ENCODE measurements around the gene SLC35A3. TPM values are rescaled to one million over a fixed set of nuclear protein-coding genes. Genes with fewer than 3 reads are reported as not detected.
"Not testable (repeated sequence)": the region's sequence is repeated elsewhere in the genome, so short reads cannot be mapped to it uniquely, and the experiment has no call there.

Gene SLC35A3
- total and polyA plus RNA-seq, 2 donors = 13.7 to 68.7 TPM

DNA sequence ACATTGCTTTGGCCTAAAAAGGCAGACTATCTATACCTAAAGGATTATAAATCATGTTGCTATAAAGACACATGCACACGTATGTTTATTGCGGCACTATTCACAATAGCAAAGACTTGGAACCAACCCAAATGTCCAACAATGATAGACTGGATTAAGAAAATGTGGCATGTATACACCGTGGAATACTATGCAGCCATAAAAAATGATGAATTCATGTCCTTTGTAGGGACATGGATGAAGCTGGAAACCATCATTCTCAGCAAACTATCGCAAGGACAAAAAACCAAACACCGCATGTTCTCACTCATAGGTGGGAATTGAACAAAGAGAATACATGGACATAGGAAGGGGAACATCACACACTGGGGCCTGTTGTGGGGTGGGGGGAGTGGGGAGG lies 9.5 kb upstream of the SLC35A3 start:
- H3K36me3 ChIP-seq (ENCODE audit: insufficient read depth); H3K27ac ChIP-seq (ENCODE audit: low read depth); H3K4me1 ChIP-seq (ENCODE audit: insufficient read depth); DNase-seq (ENCODE audit: extremely low spot score); H3K4me3 ChIP-seq (ENCODE audit: low read depth, low read length): not testable (repeated sequence)
- 93% methylated on average over 5 of the region's 5 CpGs for WGBS

GRCh38 chr1:99963041-99963795 lies 6.6 kb upstream of the SLC35A3 start:
- no peaks in the 10 kb centered on the region for H3K4me1 ChIP-seq (ENCODE audit: insufficient read depth)
- H3K4me3 ChIP-seq (ENCODE audit: low read depth, low read length) = no peak overlapping the region
- no peak for DNase-seq (ENCODE audit: extremely low spot score)
- H3K36me3 ChIP-seq (ENCODE audit: insufficient read depth) = no peaks in the 10 kb centered on the region
- no peak overlapping the region for H3K27ac ChIP-seq (ENCODE audit: low read depth)

- H3K36me3 ChIP-seq (ENCODE audit: insufficient read depth) = no peaks in the 10 kb centered on the region
- no peaks in the 10 kb centered on the region for H3K4me1 ChIP-seq (ENCODE audit: insufficient read depth)
- DNase-seq (ENCODE audit: extremely low spot score) = no peak
- H3K4me3 ChIP-seq (ENCODE audit: low read depth, low read length) = no peak overlapping the region
- 70% methylated on average over 3 of the region's 3 CpGs for WGBS
- H3K27ac ChIP-seq (ENCODE audit: low read depth) = no peak overlapping the region
Measured at GRCh38 chr1:99964806-99965205, 5.0 kb upstream of the SLC35A3 start.

DNA sequence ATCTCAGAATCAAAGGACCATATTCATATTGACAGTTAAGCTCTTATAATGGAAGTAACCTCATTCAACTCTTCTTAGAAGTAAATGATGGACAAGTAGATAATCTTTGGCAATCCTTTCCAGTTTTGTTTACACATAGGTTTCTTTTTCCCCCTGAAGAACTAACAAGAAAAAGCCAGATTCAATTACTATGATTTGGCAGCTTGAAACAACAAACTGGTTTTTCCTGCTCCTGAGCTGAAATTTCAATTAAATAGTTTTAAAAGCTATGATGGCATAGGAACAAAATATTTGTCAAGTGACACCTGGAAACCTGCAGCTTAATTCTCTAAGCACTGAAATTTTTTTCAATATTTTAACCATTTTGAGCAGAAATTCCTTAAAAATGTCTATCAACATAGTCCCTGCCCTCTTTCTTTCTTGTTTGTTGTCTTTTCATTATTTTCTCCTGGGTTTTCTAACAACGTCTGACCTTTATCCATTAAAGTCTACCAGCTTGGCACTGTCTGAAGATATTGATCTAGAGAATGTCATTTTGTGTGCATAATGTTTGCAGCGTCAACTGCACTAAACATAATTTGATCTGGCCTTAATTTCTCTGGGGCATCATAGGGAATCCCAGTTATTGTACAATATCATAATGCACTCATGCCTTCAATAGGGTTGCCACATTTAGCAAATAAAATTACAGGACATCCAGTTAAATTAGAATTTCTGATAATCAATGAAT lies 4.0 kb upstream of the SLC35A3 start:
- Histone ChIP-seq H3K4me1 (ENCODE audit: insufficient read depth) (no peaks in the 10 kb centered on the region), H3K27ac (ENCODE audit: low read depth) (no peak overlapping the region), H3K4me3 (ENCODE audit: low read depth, low read length) (no peak overlapping the region), H3K36me3 (ENCODE audit: insufficient read depth) (no peaks in the 10 kb centered on the region)
- WGBS = 69% methylated on average over 2 of the region's 2 CpGs
- no peak for DNase-seq (ENCODE audit: extremely low spot score)

DNA sequence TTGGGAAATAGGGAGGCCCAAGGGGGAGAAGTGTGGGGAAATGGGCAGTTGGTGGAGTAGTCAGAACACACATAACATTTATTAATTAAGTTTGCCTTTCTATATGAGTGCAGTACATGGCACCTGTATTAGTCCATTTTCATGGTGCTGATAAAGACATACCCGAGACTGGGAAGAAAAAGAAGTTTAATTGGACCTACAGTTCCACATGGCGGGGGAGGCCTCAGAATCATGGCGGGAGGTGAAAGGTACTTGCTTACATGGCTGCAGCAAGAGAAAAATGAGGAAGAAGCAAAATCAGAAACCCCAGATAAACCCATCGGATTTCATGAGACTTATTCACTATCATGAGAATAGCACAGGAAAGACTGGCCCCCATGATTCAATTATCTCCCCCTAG lies 1.6 kb upstream of the SLC35A3 start:
- H3K36me3 ChIP-seq (ENCODE audit: insufficient read depth) = no peaks in the 10 kb centered on the region
- H3K4me3 ChIP-seq (ENCODE audit: low read depth, low read length) = no peak overlapping the region
- no peak overlapping the region for H3K27ac ChIP-seq (ENCODE audit: low read depth)
- WGBS = 96% methylated on average over 4 of the region's 4 CpGs
- no peak for DNase-seq (ENCODE audit: extremely low spot score)
- no peaks in the 10 kb centered on the region for H3K4me1 ChIP-seq (ENCODE audit: insufficient read depth)

DNA sequence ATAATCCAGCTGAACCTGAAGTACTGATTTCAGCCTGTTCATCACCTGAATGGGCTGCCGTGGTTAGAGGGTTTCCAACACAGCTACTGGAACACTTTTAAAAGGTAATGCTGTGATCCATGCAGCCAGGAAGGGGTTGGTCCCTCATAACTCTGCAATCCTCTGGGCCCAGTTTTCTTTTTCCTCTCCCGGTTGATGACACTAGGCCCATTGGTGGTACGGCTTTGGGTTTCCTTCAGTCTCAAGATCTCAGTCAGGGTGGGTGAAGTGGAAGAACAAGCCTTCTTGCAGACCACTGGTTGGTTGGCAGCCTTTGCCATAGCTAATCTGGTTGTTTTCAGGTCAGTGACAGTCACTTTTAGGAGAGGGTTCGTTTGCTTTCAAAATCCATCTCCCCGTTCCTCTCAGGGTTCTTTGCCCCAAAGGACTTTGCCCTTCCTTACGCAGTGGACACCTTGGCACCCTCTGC lies 502 bp upstream of the SLC35A3 start:
- DNase-seq (ENCODE audit: extremely low spot score) = no peak
- Histone ChIP-seq H3K4me1 (ENCODE audit: insufficient read depth) (no peaks in the 10 kb centered on the region), H3K27ac (ENCODE audit: low read depth) (peak overlapping the region; percentile 48), H3K36me3 (ENCODE audit: insufficient read depth) (no peaks in the 10 kb centered on the region), H3K4me3 (ENCODE audit: low read depth, low read length) (peak overlapping the region; percentile 88)
- WGBS = 19% methylated on average over 6 of the region's 6 CpGs

GRCh38 chr1:99970713-99971255 lies 988 bp downstream of the SLC35A3 start:
- H3K4me3 ChIP-seq (ENCODE audit: low read depth, low read length) = peak overlapping the region; percentile 88
- no peak for DNase-seq (ENCODE audit: extremely low spot score)
- H3K36me3 ChIP-seq (ENCODE audit: insufficient read depth) = no peaks in the 10 kb centered on the region
- H3K4me1 ChIP-seq (ENCODE audit: insufficient read depth) = no peaks in the 10 kb centered on the region
- no peak overlapping the region for H3K27ac ChIP-seq (ENCODE audit: low read depth)
- 49% methylated on average over 7 of the region's 7 CpGs for WGBS

DNA sequence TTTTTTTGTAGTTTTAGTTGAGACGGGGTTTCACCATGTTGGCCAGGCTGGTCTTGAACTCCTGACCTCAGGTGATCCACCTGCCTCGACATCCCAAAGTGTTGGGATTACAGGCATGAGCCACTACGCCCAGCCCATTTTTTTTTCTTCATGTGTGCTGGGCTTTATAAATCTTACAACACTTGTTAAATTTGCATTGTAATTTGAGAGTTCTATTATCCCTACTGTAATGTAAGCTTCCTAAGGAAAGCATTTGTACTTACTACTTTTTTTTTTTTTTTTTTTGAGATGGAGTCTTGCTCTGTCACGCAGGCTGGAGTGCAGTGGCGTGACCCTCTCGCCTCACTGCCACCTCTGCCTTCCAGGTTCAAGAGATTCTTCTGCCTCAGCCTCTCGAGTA lies 2.3 kb downstream of the SLC35A3 start:
- H3K36me3 ChIP-seq (ENCODE audit: insufficient read depth); H3K4me1 ChIP-seq (ENCODE audit: insufficient read depth); H3K27ac ChIP-seq (ENCODE audit: low read depth); H3K4me3 ChIP-seq (ENCODE audit: low read depth, low read length); DNase-seq (ENCODE audit: extremely low spot score): not testable (repeated sequence)
- WGBS = 93% methylated on average over 7 of the region's 7 CpGs

- DNase-seq (ENCODE audit: extremely low spot score) = no peak
- Histone ChIP-seq H3K27ac (ENCODE audit: low read depth) (no peak overlapping the region), H3K4me1 (ENCODE audit: insufficient read depth) (no peaks in the 10 kb centered on the region), H3K4me3 (ENCODE audit: low read depth, low read length) (no peak overlapping the region), H3K36me3 (ENCODE audit: insufficient read depth) (no peaks in the 10 kb centered on the region)
- 92% methylated on average over 3 of the region's 3 CpGs for WGBS
Measured at GRCh38 chr1:99975529-99975928, 5.7 kb downstream of the SLC35A3 start.

DNA sequence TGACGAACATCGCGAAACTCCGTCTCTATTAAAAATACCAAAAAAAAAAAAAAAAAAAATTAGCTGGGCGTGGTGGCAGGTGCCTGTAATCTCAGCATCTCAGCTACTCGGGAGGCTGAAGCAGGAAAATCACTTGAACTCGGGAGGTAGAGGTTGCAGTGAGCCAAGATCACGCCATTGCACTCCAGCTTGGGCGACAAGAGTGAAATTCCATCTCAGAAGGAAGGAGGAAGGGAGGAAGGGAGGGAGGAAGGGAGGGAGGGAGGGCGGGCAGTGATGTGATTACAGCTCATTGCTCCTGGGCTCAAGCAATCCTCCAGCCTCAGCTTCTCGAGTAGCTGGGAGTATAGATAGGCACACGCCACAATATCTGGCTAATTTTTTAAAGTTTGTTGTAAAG lies 7.5 kb downstream of the SLC35A3 start:
- not testable (repeated sequence) for H3K4me3 ChIP-seq (ENCODE audit: low read depth, low read length); H3K36me3 ChIP-seq (ENCODE audit: insufficient read depth); H3K4me1 ChIP-seq (ENCODE audit: insufficient read depth); DNase-seq (ENCODE audit: extremely low spot score); H3K27ac ChIP-seq (ENCODE audit: low read depth)
- WGBS = 87% methylated on average over 12 of the region's 12 CpGs

DNA sequence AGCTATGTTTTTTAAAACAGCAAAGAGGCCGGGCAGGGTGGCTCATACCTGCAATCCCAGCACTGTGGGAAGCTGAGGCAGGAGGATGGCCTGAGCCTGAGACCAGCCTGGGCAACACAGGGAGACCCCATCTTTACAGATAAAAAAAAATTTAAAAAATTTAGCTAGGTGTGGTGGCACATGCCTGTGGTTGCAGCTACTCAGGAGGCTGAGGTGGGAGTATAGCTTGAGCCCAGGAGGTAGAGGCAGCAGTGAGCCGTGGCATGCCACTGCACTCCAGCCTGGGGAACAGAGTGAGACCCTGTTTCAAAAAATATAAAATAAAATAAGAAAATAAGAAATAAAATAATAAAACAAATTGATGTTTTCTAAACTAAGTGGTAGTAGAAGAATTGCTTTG lies 8.4 kb downstream of the SLC35A3 start:
- no peak overlapping the region for H3K4me3 ChIP-seq (ENCODE audit: low read depth, low read length)
- no peak for DNase-seq (ENCODE audit: extremely low spot score)
- peaks cover 1% of the 10 kb centered on the region for H3K36me3 ChIP-seq (ENCODE audit: insufficient read depth)
- no peaks in the 10 kb centered on the region for H3K4me1 ChIP-seq (ENCODE audit: insufficient read depth)
- WGBS = 95% methylated on average over 2 of the region's 2 CpGs
- no peak overlapping the region for H3K27ac ChIP-seq (ENCODE audit: low read depth)

- Histone ChIP-seq H3K4me3 (ENCODE audit: low read depth, low read length) (no peak overlapping the region), H3K27ac (ENCODE audit: low read depth) (no peak overlapping the region), H3K4me1 (ENCODE audit: insufficient read depth) (no peaks in the 10 kb centered on the region), H3K36me3 (ENCODE audit: insufficient read depth) (peaks cover 1% of the 10 kb centered on the region)
- no peak for DNase-seq (ENCODE audit: extremely low spot score)
Measured at GRCh38 chr1:99979091-99979490, 9.3 kb downstream of the SLC35A3 start.

DNA sequence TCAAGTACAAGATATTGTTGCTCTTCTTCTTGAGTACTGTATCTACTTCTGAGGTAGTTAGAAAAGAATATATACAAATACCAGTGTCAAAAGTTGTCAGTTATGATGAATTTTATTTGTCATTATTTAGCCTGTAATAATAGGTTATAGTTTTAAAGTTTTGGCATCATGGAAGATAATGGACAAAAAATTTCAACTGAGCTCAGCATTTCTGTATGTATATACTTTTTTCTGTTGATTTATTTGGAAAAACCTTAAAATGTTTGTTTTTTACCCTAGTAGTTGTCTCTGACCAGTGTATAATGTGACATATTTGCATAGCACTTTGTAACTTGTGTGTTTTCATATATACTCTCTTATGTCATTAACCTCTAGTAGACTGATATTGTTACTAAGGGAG lies 11.1 kb downstream of the SLC35A3 start:
- no peak for DNase-seq (ENCODE audit: extremely low spot score)
- Histone ChIP-seq H3K36me3 (ENCODE audit: insufficient read depth) (peaks cover 1% of the 10 kb centered on the region), H3K4me1 (ENCODE audit: insufficient read depth) (no peaks in the 10 kb centered on the region), H3K27ac (ENCODE audit: low read depth) (no peak overlapping the region), H3K4me3 (ENCODE audit: low read depth, low read length) (no peak overlapping the region)

DNA sequence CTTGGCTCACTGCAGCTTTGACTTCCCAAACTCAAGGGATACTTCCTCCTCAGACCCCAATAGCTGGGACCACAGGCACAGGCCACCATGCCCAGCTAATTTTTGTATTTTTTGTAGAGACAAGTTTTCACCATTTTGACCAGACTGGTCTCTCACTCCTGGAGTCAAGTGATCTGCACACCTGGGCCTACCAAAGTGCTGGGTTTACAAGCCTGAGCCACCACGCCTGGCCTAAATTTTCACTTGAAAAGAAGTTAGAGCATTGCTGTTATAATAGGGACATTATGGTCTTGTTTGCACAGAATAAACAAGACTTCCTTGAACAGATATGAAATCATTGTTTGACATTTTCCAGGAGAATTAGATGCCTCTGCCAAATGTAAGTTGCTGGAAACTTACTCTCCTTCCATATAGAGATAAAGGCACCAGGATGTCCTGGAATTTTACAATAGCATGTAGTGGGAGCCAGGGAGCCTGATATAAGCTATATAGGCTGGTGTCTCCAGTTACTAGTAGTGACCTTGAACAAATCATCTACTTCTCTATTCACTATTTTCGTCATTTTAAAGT lies 16.9 kb downstream of the SLC35A3 start:
- 65% methylated on average over 2 of the region's 2 CpGs for WGBS

More for the DNA sequence above, 16.9 kb downstream of the SLC35A3 start:
- Histone ChIP-seq H3K27ac (ENCODE audit: low read depth) (no peak overlapping the region), H3K4me3 (ENCODE audit: low read depth, low read length) (no peak overlapping the region), H3K4me1 (ENCODE audit: insufficient read depth) (no peaks in the 10 kb centered on the region), H3K36me3 (ENCODE audit: insufficient read depth) (peaks cover 1% of the 10 kb centered on the region)
- DNase-seq (ENCODE audit: extremely low spot score) = no peak
